ENCODE measurements around the gene ITGA5.
"Not testable (repeated sequence)": the region's sequence is repeated elsewhere in the genome, so short reads cannot be mapped to it uniquely, and the experiment has no call there.

The ITGA5 gene

DNA sequence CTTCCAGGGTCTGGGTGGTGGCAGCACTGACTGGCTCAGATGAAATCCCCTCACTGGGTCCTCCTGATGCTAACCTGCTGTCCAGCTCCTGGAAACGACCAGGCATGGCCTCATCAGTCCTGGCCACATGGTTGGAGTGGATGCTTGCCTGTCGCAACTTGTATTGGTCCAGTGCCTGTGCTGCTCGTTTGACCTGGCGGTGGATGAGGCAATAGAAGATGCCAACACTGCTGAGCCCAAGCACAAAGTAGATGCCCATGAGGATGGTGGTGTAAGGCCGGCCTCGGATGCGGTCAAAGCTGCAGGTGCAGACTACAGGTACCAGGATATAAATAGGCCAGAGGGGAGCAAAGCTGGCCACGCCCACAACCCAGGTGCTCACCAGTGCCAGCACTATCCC lies 56.0 kb downstream of the ITGA5 start:
- Histone ChIP-seq H3K9me3 (ENCODE audit: control insufficient read depth in 1 of 2, low read length in 2 of 2) (no peaks in the 10 kb centered on the region), H3K36me3 (ENCODE audit: control insufficient read depth in 1 of 2, insufficient read depth in 2 of 2, low read length in 2 of 2) (no peaks in the 10 kb centered on the region), H3K4me3 (ENCODE audit: low read depth in 1 of 2, low read length in 2 of 2) (no peak overlapping the region), H3K27ac (ENCODE audit: low read length) (no peak overlapping the region), H3K27me3 (ENCODE audit: low read depth, low read length) (no peaks in the 10 kb centered on the region), H3K4me1 (ENCODE audit: control insufficient read depth in 1 of 2, insufficient read depth in 2 of 2, low read length in 2 of 2) (peaks cover 5 to 8% of the 10 kb centered on the region in 2 donors)

DNA sequence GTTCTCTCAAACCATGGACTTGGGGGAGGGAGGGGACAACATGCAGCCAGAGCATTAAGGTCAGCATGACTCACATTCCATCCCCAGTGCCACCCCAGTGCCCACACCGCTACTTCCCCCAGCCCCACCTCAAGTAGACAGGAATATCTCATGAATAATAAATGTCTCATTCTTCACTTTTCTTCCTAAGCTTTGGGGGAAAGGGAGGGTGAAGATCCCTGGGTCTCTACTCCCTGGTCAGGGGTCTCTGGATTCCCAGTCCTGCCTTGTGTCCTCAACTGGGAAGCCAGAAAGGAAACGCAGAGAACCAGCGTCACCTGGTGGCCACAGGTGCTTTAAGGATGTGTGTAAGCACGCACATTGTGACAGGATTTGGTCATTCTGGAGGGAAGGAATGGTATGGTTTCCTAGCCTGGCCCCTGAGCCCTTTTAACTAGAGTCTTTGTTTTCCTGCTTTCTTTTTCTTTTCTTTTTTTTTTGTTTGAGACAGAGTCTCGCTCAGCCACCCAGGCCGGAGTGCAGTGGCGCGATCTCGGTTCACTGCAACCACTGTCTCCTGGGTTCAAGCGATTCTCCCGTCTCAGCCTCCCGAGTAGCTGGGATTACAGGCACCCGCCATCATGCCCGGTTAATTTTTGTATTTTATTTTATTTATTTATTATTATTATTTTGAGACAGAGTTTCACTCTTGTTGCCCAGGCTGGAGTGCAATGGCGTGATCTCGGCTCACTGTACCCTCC lies 58.2 kb downstream of the ITGA5 start:
- Histone ChIP-seq H3K27ac (ENCODE audit: low read length) (peak overlapping the region; percentile 83), H3K4me1 (ENCODE audit: control insufficient read depth in 1 of 2, insufficient read depth in 2 of 2, low read length in 2 of 2) (peaks cover 16% of the 10 kb centered on the region in 2 donors)

GRCh38 chr12:54359762-54360351 lies 59.2 kb downstream of the ITGA5 start:
- Histone ChIP-seq H3K4me1 (ENCODE audit: control insufficient read depth in 1 of 2, insufficient read depth in 2 of 2, low read length in 2 of 2) (peaks cover 16% of the 10 kb centered on the region in 2 donors), H3K36me3 (ENCODE audit: control insufficient read depth in 1 of 2, insufficient read depth in 2 of 2, low read length in 2 of 2) (no peaks in the 10 kb centered on the region), H3K4me3 (ENCODE audit: low read depth in 1 of 2, low read length in 2 of 2) (peak overlapping the region; percentile 77 to 99), H3K9me3 (ENCODE audit: control insufficient read depth in 1 of 2, low read length in 2 of 2) (no peaks in the 10 kb centered on the region), H3K27me3 (ENCODE audit: low read depth, low read length) (no peaks in the 10 kb centered on the region), H3K27ac (ENCODE audit: low read length) (peak overlapping the region; percentile 83)

More for the DNA sequence above, 58.2 kb downstream of the ITGA5 start:
- no peak overlapping the region for H3K4me3 ChIP-seq (ENCODE audit: low read depth in 1 of 2, low read length in 2 of 2)
- H3K9me3 ChIP-seq (ENCODE audit: control insufficient read depth in 1 of 2, low read length in 2 of 2): no peaks in the 10 kb centered on the region
- H3K27me3 ChIP-seq (ENCODE audit: low read depth, low read length): no peaks in the 10 kb centered on the region
- no peaks in the 10 kb centered on the region for H3K36me3 ChIP-seq (ENCODE audit: control insufficient read depth in 1 of 2, insufficient read depth in 2 of 2, low read length in 2 of 2)

DNA sequence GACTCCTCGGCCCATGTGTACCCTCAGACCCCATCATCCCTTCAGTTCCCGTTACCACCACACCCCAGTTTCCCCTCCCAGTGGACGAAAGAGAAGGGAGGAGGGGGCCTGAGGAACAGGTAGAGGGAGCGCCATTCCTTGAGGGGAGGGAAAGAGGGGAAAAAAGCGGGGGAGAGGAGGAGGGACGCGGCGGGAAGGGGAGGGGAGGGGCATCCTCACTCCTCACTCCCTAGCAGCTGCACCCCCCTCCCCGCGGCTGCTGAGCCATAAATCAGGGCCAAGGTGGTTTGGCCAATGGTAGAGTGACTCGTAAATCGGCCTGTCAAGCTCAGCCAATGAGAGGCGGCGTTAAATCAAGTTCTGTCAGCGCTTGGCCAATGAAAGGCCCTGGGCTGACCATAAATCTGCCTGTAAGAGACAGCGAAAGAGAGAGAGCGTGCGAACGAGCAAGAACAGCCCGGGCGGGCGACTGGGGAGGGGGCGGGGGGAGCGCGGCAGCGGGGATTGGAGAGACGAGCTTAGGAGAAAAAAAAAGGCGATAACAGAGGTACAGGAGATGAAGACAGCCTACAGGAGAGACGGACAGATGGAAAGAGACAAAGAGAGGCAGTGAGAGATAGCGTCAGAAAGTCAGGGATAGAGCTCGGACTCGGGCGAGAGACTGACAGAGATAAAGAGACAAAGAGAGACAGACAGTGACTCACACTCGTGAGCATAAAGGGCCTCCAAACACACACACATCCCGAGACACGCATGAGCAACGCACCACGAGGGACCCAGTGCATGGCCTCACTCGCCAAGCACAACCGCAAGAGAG lies 59.9 kb downstream of the ITGA5 start:
- Histone ChIP-seq H3K27ac (ENCODE audit: low read length) (peak overlapping the region; percentile 83), H3K4me3 (ENCODE audit: low read depth in 1 of 2, low read length in 2 of 2) (peak overlapping the region; percentile 77 to 99), H3K27me3 (ENCODE audit: low read depth, low read length) (no peaks in the 10 kb centered on the region), H3K36me3 (ENCODE audit: control insufficient read depth in 1 of 2, insufficient read depth in 2 of 2, low read length in 2 of 2) (no peaks in the 10 kb centered on the region), H3K4me1 (ENCODE audit: control insufficient read depth in 1 of 2, insufficient read depth in 2 of 2, low read length in 2 of 2) (peaks cover 16% of the 10 kb centered on the region in 2 donors), H3K9me3 (ENCODE audit: control insufficient read depth in 1 of 2, low read length in 2 of 2) (no peaks in the 10 kb centered on the region)

DNA sequence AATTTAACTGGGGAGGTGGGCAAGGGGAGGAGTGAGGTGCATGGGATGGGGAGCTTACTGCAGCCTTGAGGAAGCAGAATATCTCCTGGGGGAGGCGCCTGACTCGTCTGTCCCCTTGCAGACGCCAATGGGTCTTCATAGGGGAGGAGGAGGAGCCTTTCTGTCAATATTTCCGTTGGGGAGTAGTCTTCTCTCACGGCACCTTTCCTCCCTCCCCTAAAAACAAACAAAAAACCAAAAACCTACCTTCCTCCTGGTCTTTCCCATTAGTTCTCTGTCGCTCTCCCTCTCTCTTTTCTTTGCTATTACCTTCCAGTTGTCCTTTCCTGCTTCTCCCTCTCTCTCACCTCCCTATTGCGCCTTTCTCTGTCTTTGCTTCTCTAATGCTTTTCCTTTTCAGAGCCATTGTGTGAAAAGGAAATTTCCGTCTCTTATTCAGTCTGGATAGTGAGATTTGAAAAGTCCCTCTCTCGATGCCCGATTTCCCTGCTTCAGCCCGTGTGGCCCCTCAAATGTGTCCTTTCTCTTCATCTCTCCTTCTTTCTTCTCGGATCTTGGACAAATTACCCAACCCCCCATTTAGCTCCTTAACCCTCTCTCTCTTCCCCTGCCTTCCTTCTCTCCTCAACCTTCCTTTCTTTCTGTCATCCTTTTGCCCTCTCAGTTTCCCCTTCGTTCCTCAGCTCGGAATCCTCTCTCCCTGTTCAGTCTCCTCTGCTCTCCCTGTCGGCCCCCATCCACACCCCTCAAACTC lies 60.7 kb downstream of the ITGA5 start:
- Histone ChIP-seq H3K4me3 (ENCODE audit: low read depth in 1 of 2, low read length in 2 of 2) (peak overlapping the region; percentile 77 to 99), H3K36me3 (ENCODE audit: control insufficient read depth in 1 of 2, insufficient read depth in 2 of 2, low read length in 2 of 2) (no peaks in the 10 kb centered on the region), H3K27ac (ENCODE audit: low read length) (peak overlapping the region; percentile 83), H3K9me3 (ENCODE audit: control insufficient read depth in 1 of 2, low read length in 2 of 2) (no peaks in the 10 kb centered on the region), H3K4me1 (ENCODE audit: control insufficient read depth in 1 of 2, insufficient read depth in 2 of 2, low read length in 2 of 2) (peaks cover 16 to 20% of the 10 kb centered on the region in 2 donors), H3K27me3 (ENCODE audit: low read depth, low read length) (no peaks in the 10 kb centered on the region)

- no peaks in the 10 kb centered on the region for H3K36me3 ChIP-seq (ENCODE audit: control insufficient read depth in 1 of 2, insufficient read depth in 2 of 2, low read length in 2 of 2)
- H3K4me3 ChIP-seq (ENCODE audit: low read depth in 1 of 2, low read length in 2 of 2): peak overlapping the region in 1 of 2 donors; percentile 77
- peaks cover 21 to 27% of the 10 kb centered on the region in 2 donors for H3K4me1 ChIP-seq (ENCODE audit: control insufficient read depth in 1 of 2, insufficient read depth in 2 of 2, low read length in 2 of 2)
- H3K27me3 ChIP-seq (ENCODE audit: low read depth, low read length): no peaks in the 10 kb centered on the region
- H3K9me3 ChIP-seq (ENCODE audit: control insufficient read depth in 1 of 2, low read length in 2 of 2): no peaks in the 10 kb centered on the region
- no peak overlapping the region for H3K27ac ChIP-seq (ENCODE audit: low read length)
These were observed 61.4 kb downstream of the ITGA5 start for GRCh38 chr12:54357506-54358190.

GRCh38 chr12:54356951-54357356 lies 62.1 kb downstream of the ITGA5 start:
- H3K27ac ChIP-seq (ENCODE audit: low read length): no peak overlapping the region
- H3K36me3 ChIP-seq (ENCODE audit: control insufficient read depth in 1 of 2, insufficient read depth in 2 of 2, low read length in 2 of 2): no peaks in the 10 kb centered on the region
- no peaks in the 10 kb centered on the region for H3K27me3 ChIP-seq (ENCODE audit: low read depth, low read length)
- no peak overlapping the region for H3K4me3 ChIP-seq (ENCODE audit: low read depth in 1 of 2, low read length in 2 of 2)
- peaks cover 26 to 34% of the 10 kb centered on the region in 2 donors for H3K4me1 ChIP-seq (ENCODE audit: control insufficient read depth in 1 of 2, insufficient read depth in 2 of 2, low read length in 2 of 2)
- H3K9me3 ChIP-seq (ENCODE audit: control insufficient read depth in 1 of 2, low read length in 2 of 2): no peaks in the 10 kb centered on the region

GRCh38 chr12:54356228-54356627 lies 62.8 kb downstream of the ITGA5 start:
- no peaks in the 10 kb centered on the region for H3K9me3 ChIP-seq (ENCODE audit: control insufficient read depth in 1 of 2, low read length in 2 of 2)
- H3K4me3 ChIP-seq (ENCODE audit: low read depth in 1 of 2, low read length in 2 of 2): no peak overlapping the region
- no peaks in the 10 kb centered on the region for H3K27me3 ChIP-seq (ENCODE audit: low read depth, low read length)
- H3K36me3 ChIP-seq (ENCODE audit: control insufficient read depth in 1 of 2, insufficient read depth in 2 of 2, low read length in 2 of 2): peaks cover under 1 to 4% of the 10 kb centered on the region in 2 donors
- peak overlapping the region; percentile 54 for H3K27ac ChIP-seq (ENCODE audit: low read length)
- H3K4me1 ChIP-seq (ENCODE audit: control insufficient read depth in 1 of 2, insufficient read depth in 2 of 2, low read length in 2 of 2): peaks cover 30 to 41% of the 10 kb centered on the region in 2 donors

- Histone ChIP-seq H3K36me3 (ENCODE audit: control insufficient read depth in 1 of 2, insufficient read depth in 2 of 2, low read length in 2 of 2) (peaks cover 11 to 13% of the 10 kb centered on the region in 2 donors), H3K4me1 (ENCODE audit: control insufficient read depth in 1 of 2, insufficient read depth in 2 of 2, low read length in 2 of 2) (peaks cover 30 to 37% of the 10 kb centered on the region in 2 donors), H3K4me3 (ENCODE audit: low read depth in 1 of 2, low read length in 2 of 2) (no peak overlapping the region), H3K9me3 (ENCODE audit: control insufficient read depth in 1 of 2, low read length in 2 of 2) (no peaks in the 10 kb centered on the region), H3K27ac (ENCODE audit: low read length) (peak overlapping the region; percentile 54), H3K27me3 (ENCODE audit: low read depth, low read length) (no peaks in the 10 kb centered on the region)
These were observed 63.8 kb downstream of the ITGA5 start for GRCh38 chr12:54355104-54355815.

GRCh38 chr12:54354271-54354670 lies 64.8 kb downstream of the ITGA5 start:
- not testable (repeated sequence) for H3K4me3 ChIP-seq (ENCODE audit: low read depth in 1 of 2, low read length in 2 of 2); H3K9me3 ChIP-seq (ENCODE audit: control insufficient read depth in 1 of 2, low read length in 2 of 2); H3K27me3 ChIP-seq (ENCODE audit: low read depth, low read length); H3K27ac ChIP-seq (ENCODE audit: low read length)
- H3K4me1 ChIP-seq (ENCODE audit: control insufficient read depth in 1 of 2, insufficient read depth in 2 of 2, low read length in 2 of 2): peaks cover 30 to 36% of the 10 kb centered on the region in 2 donors
- peaks cover 21 to 23% of the 10 kb centered on the region in 2 donors for H3K36me3 ChIP-seq (ENCODE audit: control insufficient read depth in 1 of 2, insufficient read depth in 2 of 2, low read length in 2 of 2)
